Caco-2 (cell line): ENCODE results near the gene DPH1. TPM values are rescaled to one million over a fixed set of nuclear protein-coding genes. Genes with fewer than 3 reads are reported as not detected.

Experiments
- BruUV-seq: library from RNA; stranded (reverse); fragments of 400-500 nt; replicated peaks from 2 replicates; lab custom pipeline; 2021; lab: Mats Ljungman, UMichigan
- CTCF ChIA-PET: fragments of 300-600 bp; sonication (Branson Sonifier 250); formaldehyde crosslinking; loops from one replicate; lab custom pipeline; 2022; ENCODE audit warnings: antibody characterized with exemption; lab: Charles Lee
- POLR2A ChIA-PET: fragments of 300-600 bp; sonication (Branson Sonifier 250); formaldehyde crosslinking; loops from one replicate; lab custom pipeline; 2022; ENCODE audit warnings: antibody characterized with exemption; lab: Charles Lee
- DNase-seq, 2 experiments: peaks; one replicate each; pipeline versions ENCODE4 v3.0.0 to v3.0.0-alpha.2; 2020 to 2022
- H3K27me3 ChIP-seq: replicated peaks from 2 replicates; pipeline ENCODE4 v1.6.0; 2011; ENCODE audit warnings: low read length; ENCODE audit not compliant: control insufficient read depth, insufficient read depth
- H3K36me3 ChIP-seq: 2 replicates; pipeline ENCODE4 v1.5.1; 2011; ENCODE audit warnings: low read length; ENCODE audit not compliant: control insufficient read depth, insufficient read depth
- H3K4me1 ChIP-seq: fragments of 250-450 bp; sonication (Bioruptor Pico); 2 replicates; pipeline ENCODE4 v1.5.1; 2020; ENCODE audit warnings: mild to moderate bottlenecking
- H3K4me3 ChIP-seq: 2 replicates; pipeline ENCODE4 v1.5.1; 2011; ENCODE audit warnings: low read depth, mild to moderate bottlenecking, control low read depth, low read length
- H3K9me3 ChIP-seq: fragments of 250-450 bp; sonication (Bioruptor Pico); 2 replicates; pipeline ENCODE4 v1.5.1; 2020; ENCODE audit warnings: mild to moderate bottlenecking, moderate library complexity
- H3K27ac Mint-ChIP-seq: one replicate; pipeline ENCODE4 v1.8.0; 2022; ENCODE audit warnings: mixed read lengths; ENCODE audit not compliant: unreplicated experiment
- H3K27me3 Mint-ChIP-seq: one replicate; pipeline ENCODE4 v1.8.0; 2022; ENCODE audit warnings: mixed read lengths; ENCODE audit not compliant: insufficient read depth, unreplicated experiment
- H3K36me3 Mint-ChIP-seq: one replicate; pipeline ENCODE4 v1.8.0; 2022; ENCODE audit warnings: mild to moderate bottlenecking, mixed read lengths; ENCODE audit not compliant: insufficient read depth, unreplicated experiment
- H3K4me1 Mint-ChIP-seq: one replicate; pipeline ENCODE4 v1.8.0; 2022; ENCODE audit warnings: low read depth, mixed read lengths; ENCODE audit not compliant: unreplicated experiment
- H3K4me3 Mint-ChIP-seq: one replicate; pipeline ENCODE4 v1.8.0; 2022; ENCODE audit warnings: mild to moderate bottlenecking, moderate library complexity, mixed read lengths; ENCODE audit not compliant: unreplicated experiment
- H3K9me3 Mint-ChIP-seq: one replicate; pipeline ENCODE4 v1.8.0; 2022; ENCODE audit warnings: mixed read lengths; ENCODE audit not compliant: unreplicated experiment
- intact Hi-C: fragments of 100-400 bp; cut with micrococcal nuclease; formaldehyde crosslinking; loops from one replicate; pipeline ENCODE4 v1.10.0; 2022; ENCODE audit not compliant: unreplicated experiment
- total RNA-seq: library from RNA; stranded (reverse); gene quantifications from 2 replicates; pipeline ENCODE4 v1.2.3, GENCODE V29; 2022
- TF ChIP-seq, protein P1 (sequence below), 2 experiments: fragments of 200-600 bp in 1 of 2; IDR thresholded peaks; 1 replicate in 1 of 2; 2 replicates in 1 of 2; pipeline versions ENCODE4 v1.5.1 to v1.8.0; 2011 to 2022; ENCODE audit warnings: antibody characterized with exemption in 1 of 2, control low read depth in 1 of 2, inconsistent platforms in 1 of 2, low read depth in 1 of 2, low read length in 1 of 2, mild to moderate bottlenecking in 1 of 2, moderate library complexity in 1 of 2; ENCODE audit not compliant: insufficient read depth in 1 of 2, severe bottlenecking in 1 of 2, unreplicated experiment in 1 of 2

DPH1 gene
- total RNA-seq, 1 experiment from 2014 or later: 52.0 TPM

GRCh38 chr17:2051933-2052559 lies 22.1 kb downstream of the DPH1 start:
- Mint-ChIP-seq H3K27ac (no peak overlapping the region), H3K9me3 (no peaks in the 10 kb centered on the region), H3K4me1 (no peaks in the 10 kb centered on the region), H3K27me3 (peaks cover 12% of the 10 kb centered on the region), H3K4me3 (peak overlapping the region; percentile 70), H3K36me3 (peaks cover 23% of the 10 kb centered on the region)
- intact Hi-C loops: loop anchor here (5.0 to 10.0 kb wide), 3 partner anchors 120 to 300 kb away; no protein-coding TSS in a partner anchor
- TF ChIP-seq, protein P1, sequence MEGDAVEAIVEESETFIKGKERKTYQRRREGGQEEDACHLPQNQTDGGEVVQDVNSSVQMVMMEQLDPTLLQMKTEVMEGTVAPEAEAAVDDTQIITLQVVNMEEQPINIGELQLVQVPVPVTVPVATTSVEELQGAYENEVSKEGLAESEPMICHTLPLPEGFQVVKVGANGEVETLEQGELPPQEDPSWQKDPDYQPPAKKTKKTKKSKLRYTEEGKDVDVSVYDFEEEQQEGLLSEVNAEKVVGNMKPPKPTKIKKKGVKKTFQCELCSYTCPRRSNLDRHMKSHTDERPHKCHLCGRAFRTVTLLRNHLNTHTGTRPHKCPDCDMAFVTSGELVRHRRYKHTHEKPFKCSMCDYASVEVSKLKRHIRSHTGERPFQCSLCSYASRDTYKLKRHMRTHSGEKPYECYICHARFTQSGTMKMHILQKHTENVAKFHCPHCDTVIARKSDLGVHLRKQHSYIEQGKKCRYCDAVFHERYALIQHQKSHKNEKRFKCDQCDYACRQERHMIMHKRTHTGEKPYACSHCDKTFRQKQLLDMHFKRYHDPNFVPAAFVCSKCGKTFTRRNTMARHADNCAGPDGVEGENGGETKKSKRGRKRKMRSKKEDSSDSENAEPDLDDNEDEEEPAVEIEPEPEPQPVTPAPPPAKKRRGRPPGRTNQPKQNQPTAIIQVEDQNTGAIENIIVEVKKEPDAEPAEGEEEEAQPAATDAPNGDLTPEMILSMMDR (IDR thresholded peaks at IDR 0.05; ENCODE audit: insufficient read depth in 1 of 2, low read depth in 1 of 2, low read length in 1 of 2, severe bottlenecking in 1 of 2, unreplicated experiment in 1 of 2): no peak
- no peaks in the 10 kb centered on the region for H3K36me3 ChIP-seq
- no TSS peak for BruUV-seq
- peaks cover 16% of the 10 kb centered on the region for H3K4me1 ChIP-seq
- DNase-seq: no peak
- H3K4me3 ChIP-seq: no peak overlapping the region
- no peaks in the 10 kb centered on the region for H3K27me3 ChIP-seq
- CTCF ChIA-PET: interaction anchor here (1.0 to 1.2 kb wide), 2 partner anchors 143 to 193 kb away, joined by 3 to 4 read pairs; no protein-coding TSS in a partner anchor
- H3K9me3 ChIP-seq: no peaks in the 10 kb centered on the region
- POLR2A ChIA-PET: no interaction called here

- H3K9me3 Mint-ChIP-seq: no peaks in the 10 kb centered on the region
- H3K27ac Mint-ChIP-seq: no peak overlapping the region
- intact Hi-C loops: loop anchor here (1.0 to 10.0 kb wide), 4 partner anchors 119 to 299 kb away; no protein-coding TSS in a partner anchor
- Histone ChIP-seq H3K27me3 (no peaks in the 10 kb centered on the region), H3K36me3 (no peaks in the 10 kb centered on the region), H3K4me1 (peaks cover 16% of the 10 kb centered on the region), H3K9me3 (no peaks in the 10 kb centered on the region), H3K4me3 (peak overlapping the region; percentile 73)
- H3K4me1 Mint-ChIP-seq: no peaks in the 10 kb centered on the region
- BruUV-seq: no TSS peak
- TF ChIP-seq, protein P1 (IDR thresholded peaks at IDR 0.05; ENCODE audit: insufficient read depth in 1 of 2, low read depth in 1 of 2, low read length in 1 of 2, severe bottlenecking in 1 of 2, unreplicated experiment in 1 of 2): peak; percentile 60 to 69
- H3K36me3 Mint-ChIP-seq: peaks cover 23% of the 10 kb centered on the region
- H3K4me3 Mint-ChIP-seq: peak overlapping the region; percentile 76
- peak; percentile 78 to 87 for DNase-seq
- CTCF ChIA-PET: interaction anchor here (0.7 to 3.7 kb wide), 9 partner anchors 41 to 366 kb away, joined by 3 to 57 read pairs (median 5); no protein-coding TSS in a partner anchor
- peaks cover 12% of the 10 kb centered on the region for H3K27me3 Mint-ChIP-seq
- POLR2A ChIA-PET: interaction anchor here (0.7 to 0.8 kb wide), 2 partner anchors 192 to 283 kb away, joined by 3 to 16 read pairs; partner anchors contain the start of gene TSR1
Observed at GRCh38 chr17:2053380-2054261, 23.7 kb downstream of the DPH1 start.

DNA sequence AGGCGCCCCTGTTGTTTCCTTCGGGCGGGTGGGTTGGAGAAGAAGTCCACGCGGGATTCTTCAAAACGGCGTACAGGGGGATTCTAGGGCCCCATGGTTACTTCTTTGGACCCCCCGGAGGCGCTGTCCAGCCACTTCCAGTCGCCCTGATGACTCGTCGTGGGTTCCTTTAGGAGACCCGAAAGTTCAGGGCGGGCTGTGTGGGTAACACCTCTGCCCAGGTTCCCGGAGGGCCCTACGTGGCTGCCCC lies 24.2 kb downstream of the DPH1 start:
- DNase-seq: no peak
- H3K4me1 ChIP-seq: peaks cover 10% of the 10 kb centered on the region
- Mint-ChIP-seq H3K9me3 (no peaks in the 10 kb centered on the region), H3K27ac (no peak overlapping the region), H3K4me1 (no peaks in the 10 kb centered on the region), H3K36me3 (peaks cover 23% of the 10 kb centered on the region), H3K27me3 (peaks cover 12% of the 10 kb centered on the region), H3K4me3 (peak overlapping the region; percentile 76)
- intact Hi-C loops: loop anchor here (5.0 to 10.0 kb wide), 3 partner anchors 118 to 298 kb away; no protein-coding TSS in a partner anchor
- H3K4me3 ChIP-seq: peak overlapping the region; percentile 73
- TF ChIP-seq, protein P1 (IDR thresholded peaks at IDR 0.05; ENCODE audit: insufficient read depth in 1 of 2, low read depth in 1 of 2, low read length in 1 of 2, severe bottlenecking in 1 of 2, unreplicated experiment in 1 of 2): no peak
- ChIA-PET CTCF (interaction anchor here (0.5 to 3.7 kb wide), 17 partner anchors 9 to 732 kb away, joined by 3 to 57 read pairs (median 3); no protein-coding TSS in a partner anchor), POLR2A (interaction anchor here (0.5 to 0.8 kb wide), 2 partner anchors 282 to 288 kb away, joined by 3 read pairs; partner anchors contain the start of gene TSR1)
- BruUV-seq: no TSS peak
- H3K27me3 ChIP-seq: no peaks in the 10 kb centered on the region
- H3K9me3 ChIP-seq: no peaks in the 10 kb centered on the region
- H3K36me3 ChIP-seq: no peaks in the 10 kb centered on the region
